HEK293 (cell line): ENCODE data around the gene PLPPR2.

ENCODE experiments used
- ELK4 ChIP-seq: IDR thresholded peaks from 2 replicates; pipeline ENCODE4 v1.6.1; 2011; ENCODE audit warnings: mild to moderate bottlenecking, low read depth, low read length, borderline replicate concordance
- KLF1 ChIP-seq: fragments of 450-650 bp; formaldehyde crosslinking; IDR thresholded peaks from 2 replicates; pipeline ENCODE4 v1.5.1; 2016; ENCODE audit warnings: missing biosample characterization, missing genetic modification characterization
- OVOL3 ChIP-seq: fragments of 450-650 bp; formaldehyde crosslinking; IDR thresholded peaks from 2 replicates; pipeline ENCODE4 v1.5.1; 2016; ENCODE audit warnings: missing biosample characterization, missing genetic modification characterization
- PBX3 ChIP-seq: sonication (generic); formaldehyde crosslinking; IDR thresholded peaks from 2 replicates; pipeline ENCODE4 v1.8.1; 2022; ENCODE audit warnings: mild to moderate bottlenecking, moderate library complexity, missing genetic modification reagents
- REST ChIP-seq: fragments of 450-650 bp; formaldehyde crosslinking; IDR thresholded peaks from 2 replicates; pipeline ENCODE4 v1.5.1; 2016; ENCODE audit warnings: missing biosample characterization, missing genetic modification characterization
- SETDB1 ChIP-seq: IDR thresholded peaks from one replicate; pipeline ENCODE4 v1.6.1; 2017; ENCODE audit warnings: mild to moderate bottlenecking, low read length, moderate library complexity, mixed read lengths; ENCODE audit not compliant: insufficient read length
- SP7 ChIP-seq: fragments of 450-650 bp; formaldehyde crosslinking; IDR thresholded peaks from 2 replicates; pipeline ENCODE4 v1.5.1; 2016; ENCODE audit warnings: missing biosample characterization, missing genetic modification characterization
- ZBTB1 ChIP-seq: fragments of 450-650 bp; formaldehyde crosslinking; IDR thresholded peaks from 2 replicates; pipeline ENCODE4 v1.5.1; 2016; ENCODE audit warnings: missing biosample characterization, missing genetic modification characterization
- ZBTB11 ChIP-seq: fragments of 450-650 bp; formaldehyde crosslinking; conservative IDR thresholded peaks from 2 replicates; pipeline ENCODE4 v1.5.1; 2016; ENCODE audit warnings: low read depth, missing biosample characterization, missing genetic modification characterization
- ZBTB17 ChIP-seq: fragments of 450-650 bp; formaldehyde crosslinking; IDR thresholded peaks from 2 replicates; pipeline ENCODE4 v1.5.1; 2016; ENCODE audit warnings: missing biosample characterization, missing genetic modification characterization
- ZFHX2 ChIP-seq: fragments of 450-650 bp; formaldehyde crosslinking; conservative IDR thresholded peaks from 2 replicates; pipeline ENCODE4 v1.5.1; 2016; ENCODE audit warnings: missing biosample characterization, missing genetic modification characterization
- ZFP37 ChIP-seq: fragments of 450-650 bp; formaldehyde crosslinking; IDR thresholded peaks from 2 replicates; pipeline ENCODE4 v1.5.1; 2016; ENCODE audit warnings: missing biosample characterization, missing genetic modification characterization
- ZNF157 ChIP-seq: fragments of 450-650 bp; formaldehyde crosslinking; IDR thresholded peaks from 2 replicates; pipeline ENCODE4 v1.5.1; 2016; ENCODE audit warnings: missing biosample characterization, missing genetic modification characterization
- ZNF19 ChIP-seq: fragments of 450-650 bp; formaldehyde crosslinking; IDR thresholded peaks from 2 replicates; pipeline ENCODE4; 2016; ENCODE audit warnings: missing biosample characterization, missing genetic modification characterization, low read depth
- ZNF211 ChIP-seq: fragments of 450-650 bp; formaldehyde crosslinking; IDR thresholded peaks from 2 replicates; pipeline ENCODE4 v1.5.1; 2016; ENCODE audit warnings: low read depth, missing biosample characterization, missing genetic modification characterization
- ZNF280D ChIP-seq: fragments of 450-650 bp; formaldehyde crosslinking; IDR thresholded peaks from 2 replicates; pipeline ENCODE4 v1.5.1; 2016; ENCODE audit warnings: missing biosample characterization, missing genetic modification characterization
- ZNF354C ChIP-seq: fragments of 450-650 bp; formaldehyde crosslinking; IDR thresholded peaks from 2 replicates; pipeline ENCODE4 v1.5.1; 2016; ENCODE audit warnings: missing biosample characterization, missing genetic modification characterization, low read depth, borderline replicate concordance
- ZNF366 ChIP-seq: fragments of 450-650 bp; formaldehyde crosslinking; conservative IDR thresholded peaks from 2 replicates; pipeline ENCODE4 v1.5.1; 2016; ENCODE audit warnings: missing biosample characterization, missing genetic modification characterization
- ZNF391 ChIP-seq: fragments of 450-650 bp; formaldehyde crosslinking; IDR thresholded peaks from 2 replicates; pipeline ENCODE4 v1.5.1; 2016; ENCODE audit warnings: low read depth, missing biosample characterization, missing genetic modification characterization, borderline replicate concordance
- ZNF394 ChIP-seq: fragments of 450-650 bp; formaldehyde crosslinking; IDR thresholded peaks from 2 replicates; pipeline ENCODE4 v1.5.1; 2016; ENCODE audit warnings: missing biosample characterization, missing genetic modification characterization, mild to moderate bottlenecking, moderate library complexity, borderline replicate concordance
- ZNF398 ChIP-seq: fragments of 450-650 bp; formaldehyde crosslinking; IDR thresholded peaks from 2 replicates; pipeline ENCODE4 v1.5.1; 2017; ENCODE audit warnings: missing biosample characterization, missing genetic modification characterization
- ZNF549 ChIP-seq: fragments of 450-650 bp; IDR thresholded peaks from 2 replicates; pipeline ENCODE4 v1.5.1; 2018; ENCODE audit warnings: missing biosample characterization, missing genetic modification characterization, mild to moderate bottlenecking, inconsistent platforms, moderate library complexity
- ZNF558 ChIP-seq: fragments of 450-650 bp; formaldehyde crosslinking; IDR thresholded peaks from 2 replicates; pipeline ENCODE4 v1.5.1; 2016; ENCODE audit warnings: missing biosample characterization, missing genetic modification characterization
- ZNF596 ChIP-seq: fragments of 450-650 bp; IDR thresholded peaks from 2 replicates; pipeline ENCODE4 v1.5.0; 2018; ENCODE audit warnings: missing biosample characterization, mild to moderate bottlenecking, missing genetic modification characterization, moderate library complexity
- ZNF600 ChIP-seq: fragments of 450-650 bp; formaldehyde crosslinking; IDR thresholded peaks from 2 replicates; pipeline ENCODE4 v1.5.1; 2016; ENCODE audit warnings: missing biosample characterization, missing genetic modification characterization
- ZNF654 ChIP-seq: fragments of 450-650 bp; formaldehyde crosslinking; IDR thresholded peaks from 2 replicates; pipeline ENCODE4 v1.5.1; 2016; ENCODE audit warnings: low read depth, missing biosample characterization, missing genetic modification characterization

The PLPPR2 gene

GRCh38 chr19:11400798-11401197 lies 45.6 kb downstream of the PLPPR2 start (continued):
- peak; percentile 81 for TF ChIP-seq ZBTB11
- no peak; the same call in 1 of the 2 replicates for TF ChIP-seq ZNF366 (tag by site-specific recombination)
- no peak for TF ChIP-seq ZNF391 (tag by site-specific recombination)
- TF ChIP-seq ZBTB1 (tag by site-specific recombination), result 0 out of 2 replicates have a peak, but pooled peaks have one; percentile 31
- TF ChIP-seq ZNF157 (tag by site-specific recombination), result no peak
- TF ChIP-seq OVOL3 (tag by site-specific recombination), result no peak
- no peak for TF ChIP-seq SETDB1
- TF ChIP-seq ZNF394 (tag by site-specific recombination), result peak; percentile 97
- TF ChIP-seq ELK4, result no peak
- TF ChIP-seq PBX3 (CRISPR knock-in tag), result no peak
- TF ChIP-seq ZNF398, result no peak
- no peak for TF ChIP-seq KLF1 (tag by site-specific recombination)
- TF ChIP-seq ZNF211 (tag by site-specific recombination), result no peak
- TF ChIP-seq SP7 (tag by site-specific recombination), result no peak
- 0 out of 2 replicates have a peak, but pooled peaks have one; percentile 68 for TF ChIP-seq ZNF19 (tag by site-specific recombination)
- TF ChIP-seq ZBTB17 (tag by site-specific recombination), result no peak
- TF ChIP-seq ZNF549 (tag by site-specific recombination), result no peak
- peak; percentile 49 for TF ChIP-seq ZNF654
- TF ChIP-seq REST (tag by site-specific recombination), result peak; percentile 77
- no peak for TF ChIP-seq ZNF596 (tag by site-specific recombination)
- no peak for TF ChIP-seq ZNF600 (tag by site-specific recombination)
- no peak for TF ChIP-seq ZFHX2 (tag by site-specific recombination)
- TF ChIP-seq ZNF558 (tag by site-specific recombination), result peak; percentile 79
- 0 out of 2 replicates have a peak, but pooled peaks have one; percentile 52 for TF ChIP-seq ZFP37 (tag by site-specific recombination)
- TF ChIP-seq ZNF280D (tag by site-specific recombination), result no peak
- no peak for TF ChIP-seq ZNF354C
